GM23338 (cell line): ENCODE results near the gene MINDY4. TPM values are rescaled to one million over a fixed set of nuclear protein-coding genes. Genes with fewer than 3 reads are reported as not detected.

Experiments
- ATAC-seq: fragments of 200-7000 bp; cut with Tn5 transposase; 3 replicates; pipeline ENCODE4 v1.9.1; 2020
- DNase-seq: peaks from one replicate; pipeline ENCODE4 v3.0.0-alpha.2; 2015; ENCODE audit warnings: low spot score
- H2AFZ ChIP-seq: fragments of 200-600 bp; sonication (generic); 2 replicates; pipeline ENCODE4 v1.8.0; 2016; ENCODE audit warnings: antibody characterized with exemption, mild to moderate bottlenecking, moderate library complexity
- H3F3A ChIP-seq: fragments of 200-600 bp; sonication (generic); replicated peaks from 2 replicates; pipeline ENCODE4 v1.8.0; 2017; ENCODE audit warnings: antibody characterized with exemption, mixed run types, low read depth
- H3K27ac ChIP-seq: fragments of 200-600 bp; sonication (generic); 2 replicates; pipeline ENCODE4 v1.6.1; 2016; ENCODE audit warnings: low read depth
- H3K27me3 ChIP-seq: fragments of 200-600 bp; sonication (generic); 2 replicates; pipeline ENCODE4 v1.8.0; 2016; ENCODE audit warnings: mild to moderate bottlenecking, mixed run types, moderate library complexity; ENCODE audit not compliant: insufficient read depth
- H3K36me3 ChIP-seq: fragments of 200-600 bp; sonication (generic); 2 replicates; pipeline ENCODE4 v1.8.0; 2016; ENCODE audit warnings: mild to moderate bottlenecking; ENCODE audit not compliant: insufficient read depth
- H3K4me1 ChIP-seq: fragments of 200-600 bp; sonication (generic); 2 replicates; pipeline ENCODE4 v1.8.0; 2016; ENCODE audit warnings: mild to moderate bottlenecking, moderate library complexity; ENCODE audit not compliant: insufficient read depth
- H3K4me2 ChIP-seq: fragments of 200-600 bp; sonication (generic); 2 replicates; pipeline ENCODE4 v1.7.1; 2017; ENCODE audit warnings: mixed run types
- H3K4me3 ChIP-seq: fragments of 200-600 bp; sonication (generic); 2 replicates; pipeline ENCODE4 v1.6.1; 2016; ENCODE audit warnings: mixed run types
- H3K79me2 ChIP-seq: fragments of 200-600 bp; sonication (generic); replicated peaks from 2 replicates; pipeline ENCODE4 v1.8.0; 2017; ENCODE audit warnings: mild to moderate bottlenecking; ENCODE audit not compliant: insufficient read depth
- H3K9me2 ChIP-seq: fragments of 200-600 bp; sonication (generic); 2 replicates; pipeline ENCODE4 v1.8.0; 2017; ENCODE audit not compliant: insufficient read depth
- H4K20me1 ChIP-seq: fragments of 200-600 bp; sonication (generic); replicated peaks from 2 replicates; pipeline ENCODE4 v1.8.0; 2017; ENCODE audit warnings: mild to moderate bottlenecking; ENCODE audit not compliant: insufficient read depth
- H3K27ac Mint-ChIP-seq: 2 replicates; pipeline ENCODE4 v1.8.0; 2020; ENCODE audit warnings: inconsistent platforms, mild to moderate bottlenecking, moderate library complexity, mixed read lengths
- H3K27me3 Mint-ChIP-seq: 3 replicates; pipeline ENCODE4 v1.8.0; 2022; ENCODE audit warnings: low read depth, mild to moderate bottlenecking, moderate library complexity, mixed read lengths, inconsistent platforms; ENCODE audit not compliant: insufficient read depth, poor library complexity
- H3K36me3 Mint-ChIP-seq: 3 replicates; pipeline ENCODE4 v1.8.0; 2021; ENCODE audit warnings: low read depth, mild to moderate bottlenecking, inconsistent platforms, moderate library complexity, mixed read lengths
- H3K4me1 Mint-ChIP-seq: 3 replicates; pipeline ENCODE4 v1.8.0; 2020; ENCODE audit warnings: mild to moderate bottlenecking, inconsistent platforms, mixed read lengths
- H3K4me3 Mint-ChIP-seq: 3 replicates; pipeline ENCODE4 v1.8.0; 2021; ENCODE audit warnings: moderate library complexity, mild to moderate bottlenecking, inconsistent platforms, mixed read lengths
- H3K9me3 Mint-ChIP-seq: 3 replicates; pipeline ENCODE4 v1.8.0; 2020; ENCODE audit warnings: moderate library complexity, mild to moderate bottlenecking, inconsistent platforms, mixed read lengths
- CREB1 ChIP-seq: fragments of 250-450 bp; sonication (Bioruptor Pico); IDR thresholded peaks from 2 replicates; pipeline ENCODE4 v1.5.0; 2020; ENCODE audit warnings: low read depth, mild to moderate bottlenecking, moderate library complexity
- ETS1 ChIP-seq: IDR thresholded peaks from 2 replicates; pipeline ENCODE4 v1.6.1; 2016; ENCODE audit warnings: antibody characterized with exemption
- EZH2 ChIP-seq: fragments of 200-600 bp; sonication (generic); IDR thresholded peaks from one replicate; pipeline ENCODE4 v1.8.0; 2017; ENCODE audit warnings: antibody characterized with exemption, mild to moderate bottlenecking, low read depth; ENCODE audit not compliant: unreplicated experiment
- EZH2phosphoT487 ChIP-seq: fragments of 200-600 bp; sonication (generic); IDR thresholded peaks from one replicate; pipeline ENCODE4 v1.8.1; 2018; ENCODE audit warnings: antibody characterized with exemption; ENCODE audit not compliant: unreplicated experiment
- JUNB ChIP-seq: IDR thresholded peaks from one replicate; pipeline ENCODE4 v1.6.1; 2016; ENCODE audit warnings: antibody characterized with exemption; ENCODE audit not compliant: unreplicated experiment
- NANOG ChIP-seq: IDR thresholded peaks from 2 replicates; pipeline ENCODE4 v1.6.1; 2016; ENCODE audit warnings: antibody characterized with exemption, borderline replicate concordance
- POLR2AphosphoS5 ChIP-seq: IDR thresholded peaks from 2 replicates; pipeline ENCODE4 v1.6.1; 2016; ENCODE audit warnings: antibody characterized with exemption, low read depth
- STAT1 ChIP-seq: IDR thresholded peaks from one replicate; pipeline ENCODE4 v1.6.1; 2016; ENCODE audit warnings: antibody characterized with exemption; ENCODE audit not compliant: unreplicated experiment
- ZNF114 ChIP-seq: fragments of 250-450 bp; sonication (Bioruptor Pico); IDR thresholded peaks from 2 replicates; pipeline ENCODE4 v1.5.0; 2020; ENCODE audit warnings: mild to moderate bottlenecking, moderate library complexity
- ZNF331 ChIP-seq: fragments of 250-450 bp; sonication (Bioruptor Pico); IDR thresholded peaks from 2 replicates; pipeline ENCODE4 v1.5.0; 2020; ENCODE audit warnings: low read depth, mild to moderate bottlenecking, moderate library complexity
- ZNF462 ChIP-seq: fragments of 250-450 bp; sonication (Bioruptor Pico); IDR thresholded peaks from 2 replicates; pipeline ENCODE4 v1.5.0; 2020; ENCODE audit warnings: mild to moderate bottlenecking, moderate library complexity
- polyA plus RNA-seq: library from polyadenylated mRNA; unstranded; fragments of >200 nt; fragmentation: Nextera tagmentation; extraction: Ambion mirVana; gene quantifications from 2 replicates; pipeline ENCODE4 v1.2.1, GENCODE V29; 2016
- total RNA-seq: library from RNA; depleted of rRNA; stranded (reverse); fragments of >200 nt; shearing (Covaris generic); gene quantifications from 2 replicates; pipeline ENCODE4 v1.2.3, GENCODE V29; 2014
- TF ChIP-seq, protein P1 (sequence below), 2 experiments: fragments of 200-600 bp in 1 of 2; sonication (generic) in 1 of 2; conservative IDR thresholded peaks; 2 replicates each; pipeline versions ENCODE4 v1.5.1 to v1.6.1; 2016 to 2017; ENCODE audit warnings: antibody characterized with exemption in 2 of 2, low read depth in 2 of 2, mild to moderate bottlenecking in 2 of 2, moderate library complexity in 1 of 2
- TF ChIP-seq, protein P2 (sequence below): IDR thresholded peaks from one replicate; pipeline ENCODE4 v1.6.1; 2018; ENCODE audit warnings: antibody characterized with exemption; ENCODE audit not compliant: unreplicated experiment

The MINDY4 gene
- total and polyA plus RNA-seq, 2 experiments from 2014 or later, result 1.7 to 4.4 TPM

DNA sequence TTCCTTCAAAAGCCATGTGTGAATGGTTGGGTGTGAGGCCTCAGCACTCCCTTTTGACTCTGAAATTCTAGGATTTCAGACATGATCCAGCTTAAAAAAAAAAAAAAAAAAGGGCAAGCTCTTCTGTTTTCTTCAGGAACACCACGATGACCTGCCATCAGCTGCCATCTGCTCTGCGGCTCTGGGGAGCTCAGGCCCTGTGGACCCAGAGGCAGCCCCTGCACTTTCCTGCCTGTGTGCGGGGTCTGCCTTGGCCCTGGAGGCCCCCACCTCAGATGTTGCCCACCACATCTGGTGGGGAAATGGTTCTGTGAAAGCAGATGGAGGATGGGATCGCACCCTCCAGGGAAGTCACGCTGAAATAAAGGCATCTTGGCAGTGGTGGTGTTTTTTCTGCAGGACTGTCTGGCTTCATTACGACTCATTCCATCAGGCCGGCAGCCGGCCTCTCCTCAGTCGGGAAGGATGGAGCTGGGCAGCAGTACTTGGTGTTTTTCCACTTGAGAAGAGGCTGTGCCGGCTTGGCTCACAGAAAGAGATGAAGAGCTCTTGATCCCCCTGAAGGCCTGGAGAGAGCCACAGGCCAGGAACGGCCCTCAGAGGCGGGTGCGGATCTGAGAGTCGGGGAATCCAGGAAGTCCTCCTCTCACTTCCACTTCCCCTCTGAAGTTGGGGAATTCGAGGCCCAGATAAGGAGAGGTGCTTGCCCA lies 74.4 kb downstream of the MINDY4 start:
- no peaks in the 10 kb centered on the region for H3K9me2 ChIP-seq
- ATAC-seq, result no peak
- Mint-ChIP-seq H3K27ac (no peak overlapping the region), H3K9me3 (no peaks in the 10 kb centered on the region), H3K27me3 (peaks cover 12% of the 10 kb centered on the region), H3K4me3 (no peak overlapping the region), H3K36me3 (no peaks in the 10 kb centered on the region), H3K4me1 (peaks cover 4% of the 10 kb centered on the region; the same call in 1 of the 3 replicates)
- no peaks in the 10 kb centered on the region for H3F3A ChIP-seq
- H3K4me2 ChIP-seq, result no peak overlapping the region
- no peak for DNase-seq
- no peaks in the 10 kb centered on the region for H4K20me1 ChIP-seq
- no peaks in the 10 kb centered on the region for H3K36me3 ChIP-seq
- H3K4me3 ChIP-seq, result no peak overlapping the region
- H3K4me1 ChIP-seq, result no peaks in the 10 kb centered on the region
- TF ChIP-seq EZH2 (no peak), NANOG (no peak), ETS1 (no peak), CREB1 (CRISPR knock-in tag) (no peak), POLR2AphosphoS5 (no peak), STAT1 (no peak), JUNB (no peak), EZH2phosphoT487 (no peak), ZNF462 (CRISPR knock-in tag) (no peak), ZNF114 (no peak), ZNF331 (no peak)
- TF ChIP-seq, protein P1, sequence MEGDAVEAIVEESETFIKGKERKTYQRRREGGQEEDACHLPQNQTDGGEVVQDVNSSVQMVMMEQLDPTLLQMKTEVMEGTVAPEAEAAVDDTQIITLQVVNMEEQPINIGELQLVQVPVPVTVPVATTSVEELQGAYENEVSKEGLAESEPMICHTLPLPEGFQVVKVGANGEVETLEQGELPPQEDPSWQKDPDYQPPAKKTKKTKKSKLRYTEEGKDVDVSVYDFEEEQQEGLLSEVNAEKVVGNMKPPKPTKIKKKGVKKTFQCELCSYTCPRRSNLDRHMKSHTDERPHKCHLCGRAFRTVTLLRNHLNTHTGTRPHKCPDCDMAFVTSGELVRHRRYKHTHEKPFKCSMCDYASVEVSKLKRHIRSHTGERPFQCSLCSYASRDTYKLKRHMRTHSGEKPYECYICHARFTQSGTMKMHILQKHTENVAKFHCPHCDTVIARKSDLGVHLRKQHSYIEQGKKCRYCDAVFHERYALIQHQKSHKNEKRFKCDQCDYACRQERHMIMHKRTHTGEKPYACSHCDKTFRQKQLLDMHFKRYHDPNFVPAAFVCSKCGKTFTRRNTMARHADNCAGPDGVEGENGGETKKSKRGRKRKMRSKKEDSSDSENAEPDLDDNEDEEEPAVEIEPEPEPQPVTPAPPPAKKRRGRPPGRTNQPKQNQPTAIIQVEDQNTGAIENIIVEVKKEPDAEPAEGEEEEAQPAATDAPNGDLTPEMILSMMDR (conservative IDR thresholded peaks at IDR 0.05; ENCODE audit: low read depth in 2 of 2), result no peak
- TF ChIP-seq, protein P2, sequence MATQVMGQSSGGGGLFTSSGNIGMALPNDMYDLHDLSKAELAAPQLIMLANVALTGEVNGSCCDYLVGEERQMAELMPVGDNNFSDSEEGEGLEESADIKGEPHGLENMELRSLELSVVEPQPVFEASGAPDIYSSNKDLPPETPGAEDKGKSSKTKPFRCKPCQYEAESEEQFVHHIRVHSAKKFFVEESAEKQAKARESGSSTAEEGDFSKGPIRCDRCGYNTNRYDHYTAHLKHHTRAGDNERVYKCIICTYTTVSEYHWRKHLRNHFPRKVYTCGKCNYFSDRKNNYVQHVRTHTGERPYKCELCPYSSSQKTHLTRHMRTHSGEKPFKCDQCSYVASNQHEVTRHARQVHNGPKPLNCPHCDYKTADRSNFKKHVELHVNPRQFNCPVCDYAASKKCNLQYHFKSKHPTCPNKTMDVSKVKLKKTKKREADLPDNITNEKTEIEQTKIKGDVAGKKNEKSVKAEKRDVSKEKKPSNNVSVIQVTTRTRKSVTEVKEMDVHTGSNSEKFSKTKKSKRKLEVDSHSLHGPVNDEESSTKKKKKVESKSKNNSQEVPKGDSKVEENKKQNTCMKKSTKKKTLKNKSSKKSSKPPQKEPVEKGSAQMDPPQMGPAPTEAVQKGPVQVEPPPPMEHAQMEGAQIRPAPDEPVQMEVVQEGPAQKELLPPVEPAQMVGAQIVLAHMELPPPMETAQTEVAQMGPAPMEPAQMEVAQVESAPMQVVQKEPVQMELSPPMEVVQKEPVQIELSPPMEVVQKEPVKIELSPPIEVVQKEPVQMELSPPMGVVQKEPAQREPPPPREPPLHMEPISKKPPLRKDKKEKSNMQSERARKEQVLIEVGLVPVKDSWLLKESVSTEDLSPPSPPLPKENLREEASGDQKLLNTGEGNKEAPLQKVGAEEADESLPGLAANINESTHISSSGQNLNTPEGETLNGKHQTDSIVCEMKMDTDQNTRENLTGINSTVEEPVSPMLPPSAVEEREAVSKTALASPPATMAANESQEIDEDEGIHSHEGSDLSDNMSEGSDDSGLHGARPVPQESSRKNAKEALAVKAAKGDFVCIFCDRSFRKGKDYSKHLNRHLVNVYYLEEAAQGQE, result no peak
- no peaks in the 10 kb centered on the region for H3K27me3 ChIP-seq
- H2AFZ ChIP-seq, result no peak overlapping the region
- H3K27ac ChIP-seq, result no peak overlapping the region
- no peaks in the 10 kb centered on the region for H3K79me2 ChIP-seq
